SK-N-SH treated with all-trans-retinoic acid at 6 μM for 48 hours (cell line): ENCODE data around the gene MAP2K6.

ENCODE experiments used
- ATAC-seq: fragments of 200-7000 bp; cut with Tn5 transposase; 3 replicates; pipeline ENCODE4 v1.9.1; 2020; ENCODE audit warnings: mild to moderate bottlenecking, moderate library complexity
- BACH2 ChIP-seq: fragments of 250-450 bp; sonication (Bioruptor Pico); IDR thresholded peaks from 2 replicates; pipeline ENCODE4 v1.9.0; 2021; ENCODE audit warnings: mild to moderate bottlenecking, borderline replicate concordance
- ESRRG ChIP-seq: fragments of 250-450 bp; sonication (Bioruptor Pico); IDR thresholded peaks from 2 replicates; pipeline ENCODE4 v1.6.1; 2021; ENCODE audit warnings: mild to moderate bottlenecking
- ISL1 ChIP-seq: fragments of 250-450 bp; sonication (Bioruptor Pico); IDR thresholded peaks from 2 replicates; pipeline ENCODE4 v2.1.2; 2022; ENCODE audit warnings: mild to moderate bottlenecking, moderate library complexity
- RARB ChIP-seq: fragments of 250-450 bp; sonication (Bioruptor Pico); IDR thresholded peaks from 2 replicates; pipeline ENCODE4 v1.8.0; 2021; ENCODE audit warnings: mild to moderate bottlenecking, moderate library complexity
- SNAI2 ChIP-seq: fragments of 250-450 bp; sonication (Bioruptor Pico); IDR thresholded peaks from 2 replicates; pipeline ENCODE4 v1.5.0; 2020; ENCODE audit warnings: mild to moderate bottlenecking, moderate library complexity
- TCF4 ChIP-seq: fragments of 250-450 bp; sonication (Bioruptor Pico); IDR thresholded peaks from 2 replicates; pipeline ENCODE4 v1.8.0; 2021; ENCODE audit warnings: mild to moderate bottlenecking, moderate library complexity, borderline replicate concordance
- TOX ChIP-seq: fragments of 250-450 bp; sonication (Bioruptor Pico); IDR thresholded peaks from 2 replicates; pipeline ENCODE4 v1.8.0; 2021; ENCODE audit warnings: mild to moderate bottlenecking, moderate library complexity, borderline replicate concordance
- ZC3H10 ChIP-seq: fragments of 250-450 bp; sonication (Bioruptor Pico); IDR thresholded peaks from 2 replicates; pipeline ENCODE4 v1.5.1; 2021; ENCODE audit warnings: mild to moderate bottlenecking, moderate library complexity
- ZFP3 ChIP-seq: fragments of 250-450 bp; sonication (Bioruptor Pico); IDR thresholded peaks from 2 replicates; pipeline ENCODE4 v1.5.0; 2020; ENCODE audit warnings: mild to moderate bottlenecking, moderate library complexity
- ZFP30 ChIP-seq: fragments of 450-650 bp; formaldehyde crosslinking; IDR thresholded peaks from 2 replicates; pipeline ENCODE4 v1.5.0; 2022; ENCODE audit warnings: mild to moderate bottlenecking, moderate library complexity
- ZNF565 ChIP-seq: fragments of 450-650 bp; formaldehyde crosslinking; conservative IDR thresholded peaks from 2 replicates; pipeline ENCODE4 v1.5.0; 2020; ENCODE audit warnings: low read depth, mild to moderate bottlenecking, moderate library complexity
- ZNF70 ChIP-seq: fragments of 450-650 bp; formaldehyde crosslinking; IDR thresholded peaks from 2 replicates; pipeline ENCODE4 v1.5.0; 2020; ENCODE audit warnings: mild to moderate bottlenecking, moderate library complexity
- ZNF8 ChIP-seq: fragments of 450-650 bp; formaldehyde crosslinking; IDR thresholded peaks from 2 replicates; pipeline ENCODE4 v1.5.0; 2020; ENCODE audit warnings: mild to moderate bottlenecking, moderate library complexity
- TF ChIP-seq, protein P1 (sequence below): fragments of 250-450 bp; sonication (Bioruptor Pico); IDR thresholded peaks from 2 replicates; pipeline ENCODE4 v1.8.0; 2021; ENCODE audit warnings: low read depth, mild to moderate bottlenecking, moderate library complexity, borderline replicate concordance
- TF ChIP-seq, protein P2 (sequence below): fragments of 250-450 bp; sonication (Bioruptor Pico); IDR thresholded peaks from 2 replicates; pipeline ENCODE4 v1.8.0; 2020; ENCODE audit warnings: mild to moderate bottlenecking, moderate library complexity, borderline replicate concordance
- TF ChIP-seq, protein P3 (sequence below): fragments of 250-450 bp; sonication (Bioruptor Pico); IDR thresholded peaks from 2 replicates; pipeline ENCODE4 v1.5.1; 2020; ENCODE audit warnings: low read depth, mild to moderate bottlenecking, moderate library complexity

Gene MAP2K6

DNA sequence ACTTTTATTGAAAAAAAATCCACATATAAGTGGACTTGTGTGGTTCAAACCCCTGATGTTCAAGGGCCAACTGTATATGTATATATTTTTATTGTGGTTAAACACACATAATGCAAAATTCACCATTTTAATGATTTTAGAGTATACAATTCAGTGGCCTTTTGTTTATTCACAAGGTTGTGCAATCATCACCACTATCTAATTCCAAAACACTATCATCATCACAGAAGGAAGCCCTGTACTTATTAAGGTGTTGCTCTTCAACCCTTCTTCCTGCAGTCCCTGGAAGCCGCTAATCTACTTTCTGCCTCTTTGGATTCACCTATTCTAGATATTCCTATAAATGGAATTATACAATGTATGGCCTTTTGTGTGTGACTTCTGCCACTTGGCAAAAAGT is 23.0 kb downstream of the MAP2K6 start:
- no peak for ATAC-seq
- no peak for TF ChIP-seq ZFP3
- TF ChIP-seq, all 23 proteins: peak for 0

DNA sequence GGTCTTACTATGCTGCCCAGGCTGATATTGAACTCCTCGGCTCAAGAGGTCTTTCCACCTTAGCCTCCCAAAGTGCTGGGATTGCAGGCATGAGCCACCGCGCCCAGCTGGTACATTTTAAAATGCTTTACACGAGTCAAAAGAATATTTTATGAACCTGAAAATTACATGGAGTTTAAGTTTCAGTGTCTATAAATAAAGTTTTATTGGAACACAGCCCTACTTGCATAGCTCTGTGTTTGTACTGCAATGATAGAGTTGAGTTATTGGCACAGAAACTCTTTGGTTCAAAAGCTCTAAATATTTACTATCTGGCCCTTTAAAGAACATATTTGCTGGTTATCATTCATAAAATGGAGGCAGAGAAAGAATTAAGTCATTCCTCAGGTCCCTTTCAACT is 24.3 kb downstream of the MAP2K6 start:
- no peak for ATAC-seq
- TF ChIP-seq, protein P1, sequence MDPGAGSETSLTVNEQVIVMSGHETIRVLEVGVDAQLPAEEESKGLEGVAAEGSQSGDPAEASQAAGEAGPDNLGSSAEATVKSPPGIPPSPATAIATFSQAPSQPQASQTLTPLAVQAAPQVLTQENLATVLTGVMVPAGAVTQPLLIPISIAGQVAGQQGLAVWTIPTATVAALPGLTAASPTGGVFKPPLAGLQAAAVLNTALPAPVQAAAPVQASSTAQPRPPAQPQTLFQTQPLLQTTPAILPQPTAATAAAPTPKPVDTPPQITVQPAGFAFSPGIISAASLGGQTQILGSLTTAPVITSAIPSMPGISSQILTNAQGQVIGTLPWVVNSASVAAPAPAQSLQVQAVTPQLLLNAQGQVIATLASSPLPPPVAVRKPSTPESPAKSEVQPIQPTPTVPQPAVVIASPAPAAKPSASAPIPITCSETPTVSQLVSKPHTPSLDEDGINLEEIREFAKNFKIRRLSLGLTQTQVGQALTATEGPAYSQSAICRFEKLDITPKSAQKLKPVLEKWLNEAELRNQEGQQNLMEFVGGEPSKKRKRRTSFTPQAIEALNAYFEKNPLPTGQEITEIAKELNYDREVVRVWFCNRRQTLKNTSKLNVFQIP (CRISPR knock-in tag) = no peak
- no peak for TF ChIP-seq BACH2 (CRISPR knock-in tag)
- TF ChIP-seq ZNF565 = no peak
- TF ChIP-seq ZNF8 = no peak
- TF ChIP-seq ESRRG (CRISPR knock-in tag) = no peak
- no peak for TF ChIP-seq ISL1 (CRISPR knock-in tag)
- TF ChIP-seq, protein P2, sequence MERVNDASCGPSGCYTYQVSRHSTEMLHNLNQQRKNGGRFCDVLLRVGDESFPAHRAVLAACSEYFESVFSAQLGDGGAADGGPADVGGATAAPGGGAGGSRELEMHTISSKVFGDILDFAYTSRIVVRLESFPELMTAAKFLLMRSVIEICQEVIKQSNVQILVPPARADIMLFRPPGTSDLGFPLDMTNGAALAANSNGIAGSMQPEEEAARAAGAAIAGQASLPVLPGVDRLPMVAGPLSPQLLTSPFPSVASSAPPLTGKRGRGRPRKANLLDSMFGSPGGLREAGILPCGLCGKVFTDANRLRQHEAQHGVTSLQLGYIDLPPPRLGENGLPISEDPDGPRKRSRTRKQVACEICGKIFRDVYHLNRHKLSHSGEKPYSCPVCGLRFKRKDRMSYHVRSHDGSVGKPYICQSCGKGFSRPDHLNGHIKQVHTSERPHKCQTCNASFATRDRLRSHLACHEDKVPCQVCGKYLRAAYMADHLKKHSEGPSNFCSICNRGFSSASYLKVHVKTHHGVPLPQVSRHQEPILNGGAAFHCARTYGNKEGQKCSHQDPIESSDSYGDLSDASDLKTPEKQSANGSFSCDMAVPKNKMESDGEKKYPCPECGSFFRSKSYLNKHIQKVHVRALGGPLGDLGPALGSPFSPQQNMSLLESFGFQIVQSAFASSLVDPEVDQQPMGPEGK (CRISPR knock-in tag) = no peak
- TF ChIP-seq, protein P3, sequence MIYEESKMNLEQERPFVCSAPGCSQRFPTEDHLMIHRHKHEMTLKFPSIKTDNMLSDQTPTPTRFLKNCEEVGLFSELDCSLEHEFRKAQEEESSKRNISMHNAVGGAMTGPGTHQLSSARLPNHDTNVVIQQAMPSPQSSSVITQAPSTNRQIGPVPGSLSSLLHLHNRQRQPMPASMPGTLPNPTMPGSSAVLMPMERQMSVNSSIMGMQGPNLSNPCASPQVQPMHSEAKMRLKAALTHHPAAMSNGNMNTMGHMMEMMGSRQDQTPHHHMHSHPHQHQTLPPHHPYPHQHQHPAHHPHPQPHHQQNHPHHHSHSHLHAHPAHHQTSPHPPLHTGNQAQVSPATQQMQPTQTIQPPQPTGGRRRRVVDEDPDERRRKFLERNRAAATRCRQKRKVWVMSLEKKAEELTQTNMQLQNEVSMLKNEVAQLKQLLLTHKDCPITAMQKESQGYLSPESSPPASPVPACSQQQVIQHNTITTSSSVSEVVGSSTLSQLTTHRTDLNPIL (CRISPR knock-in tag) = no peak
- TF ChIP-seq SNAI2 (CRISPR knock-in tag) = no peak
- TF ChIP-seq ZFP3 = no peak
- TF ChIP-seq RARB (CRISPR knock-in tag) = no peak
- no peak for TF ChIP-seq ZNF70 (CRISPR knock-in tag)
- TF ChIP-seq TOX (CRISPR knock-in tag) = no peak

DNA sequence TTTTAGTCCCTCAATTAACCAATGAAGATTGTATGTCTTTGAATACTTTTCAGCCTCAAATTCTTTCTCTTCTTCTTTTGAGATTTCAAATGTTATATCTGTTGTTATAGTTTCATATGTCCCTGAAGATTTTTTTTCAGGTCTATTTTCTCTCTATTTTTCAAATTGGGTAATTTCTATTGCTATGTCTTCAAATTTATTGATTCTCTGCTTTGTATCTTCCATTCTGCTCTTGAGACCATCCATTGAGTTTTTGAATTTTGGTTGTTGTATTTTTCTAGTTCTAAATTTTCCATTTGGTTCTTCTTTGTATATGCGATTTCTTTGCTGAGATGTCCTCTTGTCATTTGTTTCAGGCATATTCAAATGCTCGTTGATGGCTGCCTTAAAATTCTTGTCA is 26.7 kb downstream of the MAP2K6 start:
- TF ChIP-seq ZFP30 (CRISPR knock-in tag) (peak; percentile 95), ISL1 (CRISPR knock-in tag) (no peak)
- TF ChIP-seq, all 23 proteins: peak for 1
- ATAC-seq = no peak

DNA sequence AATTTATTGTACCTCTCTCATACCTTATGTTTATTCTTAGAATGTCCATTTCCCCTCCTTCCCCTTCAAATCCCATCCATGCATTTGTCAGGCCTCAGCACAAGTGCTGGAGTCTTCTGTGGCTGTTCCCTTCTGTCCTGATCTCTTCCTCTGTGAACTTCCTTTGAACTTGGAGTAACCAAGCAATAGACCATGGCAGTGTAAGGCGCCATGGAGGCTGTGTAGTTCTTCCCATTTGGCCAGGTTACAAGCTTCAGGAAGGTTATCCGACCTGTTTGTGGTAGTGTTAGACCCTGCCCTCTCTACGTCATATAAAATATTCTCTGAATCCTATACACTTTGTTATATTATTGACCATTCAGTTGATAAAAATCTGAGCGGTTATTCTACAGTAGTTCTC is 28.6 kb downstream of the MAP2K6 start:
- no peak for ATAC-seq
- no peak for TF ChIP-seq ZFP30 (CRISPR knock-in tag)
- TF ChIP-seq ISL1 (CRISPR knock-in tag) = no peak
- no peak for TF ChIP-seq ESRRG (CRISPR knock-in tag)
- TF ChIP-seq TOX (CRISPR knock-in tag) = no peak
- no peak for TF ChIP-seq RARB (CRISPR knock-in tag)

DNA sequence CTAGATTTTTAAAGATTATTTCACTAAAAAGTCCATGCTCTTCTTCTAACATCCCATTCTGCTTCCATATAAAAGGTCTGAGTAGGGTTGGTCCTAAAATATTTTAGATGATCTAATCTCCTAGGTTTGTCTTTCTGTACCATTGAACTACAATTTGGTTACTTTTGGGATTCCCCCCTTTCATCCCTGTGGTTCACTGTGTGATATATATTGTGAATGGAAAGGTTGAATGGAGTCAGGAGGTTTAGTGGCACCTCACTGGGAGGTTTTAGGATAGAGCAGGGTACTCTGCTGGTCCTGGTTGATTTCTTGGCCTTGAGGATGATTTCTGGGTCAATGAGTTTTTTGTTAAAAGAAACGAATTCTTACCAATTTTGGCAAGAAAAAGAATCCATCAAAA is 29.5 kb downstream of the MAP2K6 start:
- TF ChIP-seq ESRRG (CRISPR knock-in tag) (no peak), ZC3H10 (CRISPR knock-in tag) (no peak)
- ATAC-seq = no peak

DNA sequence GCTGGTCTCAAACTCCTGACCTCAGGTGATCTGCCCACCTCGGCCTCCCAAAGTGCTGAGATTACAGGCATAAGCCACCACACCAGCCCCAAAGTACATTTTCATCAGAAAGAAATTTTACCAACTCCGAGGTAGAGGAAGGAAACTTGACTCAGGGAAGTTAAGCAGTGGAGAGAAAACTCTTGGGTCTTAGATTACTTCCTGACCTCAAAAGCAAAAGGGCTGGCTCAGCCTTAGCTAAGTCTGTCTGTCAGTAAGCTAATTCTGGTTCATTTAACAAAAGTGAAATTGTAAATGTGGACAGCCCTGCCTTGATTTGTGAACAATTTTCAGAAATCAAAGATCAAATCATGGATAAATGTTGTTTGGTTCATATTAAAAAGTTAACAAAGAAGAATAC is 30.6 kb downstream of the MAP2K6 start:
- ATAC-seq = no peak

More for the DNA sequence above, 30.6 kb downstream of the MAP2K6 start:
- TF ChIP-seq, protein P2 (CRISPR knock-in tag) = no peak
- TF ChIP-seq ZNF70 (CRISPR knock-in tag) = no peak
- TF ChIP-seq ZNF8 = no peak
- no peak for TF ChIP-seq TCF4 (CRISPR knock-in tag)
- TF ChIP-seq ZFP3 = no peak
